Liver (tissue), 3 donors: ENCODE results near the gene LKAAEAR1.

Experiments
- GABPA ChIP-seq, 2 donors: IDR thresholded peaks in 1 of 2; conservative IDR thresholded peaks in 1 of 2; 2 replicates each; pipeline ENCODE4 v1.6.1; 2016; ENCODE audit warnings: antibody characterized with exemption in 2 of 2, mild to moderate bottlenecking in 1 of 2, moderate library complexity in 1 of 2
- JUND ChIP-seq, 2 donors: IDR thresholded peaks; 2 replicates each; pipeline ENCODE4 v1.6.1; 2016; ENCODE audit warnings: antibody characterized with exemption in 2 of 2
- SP1 ChIP-seq: IDR thresholded peaks from 2 replicates; pipeline ENCODE4 v1.6.1; 2018; ENCODE audit warnings: antibody characterized with exemption, mild to moderate bottlenecking
- TAF1 ChIP-seq: conservative IDR thresholded peaks from 2 replicates; pipeline ENCODE4 v1.6.1; 2016; ENCODE audit warnings: antibody characterized with exemption, mild to moderate bottlenecking
- TF ChIP-seq, protein P1 (sequence below): fragments of 150-350 bp; IDR thresholded peaks from 2 replicates; pipeline ENCODE4 v1.5.1; 2017; ENCODE audit warnings: improper control_type of control experiment, low read depth, low read length; ENCODE audit not compliant: missing input control
- TF ChIP-seq, protein P2 (sequence below): IDR thresholded peaks from 2 replicates; pipeline ENCODE4 v1.6.1; 2016; ENCODE audit warnings: antibody characterized with exemption
- TF ChIP-seq, protein P3 (sequence below): IDR thresholded peaks from 2 replicates; pipeline ENCODE4 v1.6.1; 2016; ENCODE audit warnings: antibody characterized with exemption, mild to moderate bottlenecking
- donor health status: healthy.
- donor health status: healthy.

DNA sequence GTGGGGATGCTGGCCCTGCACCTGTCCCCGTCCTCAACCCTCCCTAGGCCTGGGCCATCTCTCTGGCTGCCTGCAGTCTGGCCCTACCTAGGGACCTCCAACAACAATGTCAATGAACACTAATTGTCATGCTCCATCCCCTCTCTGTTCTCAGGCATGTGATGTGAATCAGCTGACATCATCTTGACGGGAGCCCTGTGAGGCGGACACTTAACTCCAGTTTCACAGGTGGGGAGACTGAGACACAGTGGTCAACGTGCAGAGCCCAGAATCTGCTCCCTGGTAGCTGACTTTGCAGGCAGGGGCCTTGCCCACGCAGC lies 22.0 kb downstream of the LKAAEAR1 start:
- TF ChIP-seq, protein P1, sequence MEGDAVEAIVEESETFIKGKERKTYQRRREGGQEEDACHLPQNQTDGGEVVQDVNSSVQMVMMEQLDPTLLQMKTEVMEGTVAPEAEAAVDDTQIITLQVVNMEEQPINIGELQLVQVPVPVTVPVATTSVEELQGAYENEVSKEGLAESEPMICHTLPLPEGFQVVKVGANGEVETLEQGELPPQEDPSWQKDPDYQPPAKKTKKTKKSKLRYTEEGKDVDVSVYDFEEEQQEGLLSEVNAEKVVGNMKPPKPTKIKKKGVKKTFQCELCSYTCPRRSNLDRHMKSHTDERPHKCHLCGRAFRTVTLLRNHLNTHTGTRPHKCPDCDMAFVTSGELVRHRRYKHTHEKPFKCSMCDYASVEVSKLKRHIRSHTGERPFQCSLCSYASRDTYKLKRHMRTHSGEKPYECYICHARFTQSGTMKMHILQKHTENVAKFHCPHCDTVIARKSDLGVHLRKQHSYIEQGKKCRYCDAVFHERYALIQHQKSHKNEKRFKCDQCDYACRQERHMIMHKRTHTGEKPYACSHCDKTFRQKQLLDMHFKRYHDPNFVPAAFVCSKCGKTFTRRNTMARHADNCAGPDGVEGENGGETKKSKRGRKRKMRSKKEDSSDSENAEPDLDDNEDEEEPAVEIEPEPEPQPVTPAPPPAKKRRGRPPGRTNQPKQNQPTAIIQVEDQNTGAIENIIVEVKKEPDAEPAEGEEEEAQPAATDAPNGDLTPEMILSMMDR, result no peak
- no peak for TF ChIP-seq GABPA (IDR thresholded peaks at IDR 0.05 in 1 of 2, conservative IDR thresholded peaks at IDR 0.05 in 1 of 2)
- TF ChIP-seq, protein P2, sequence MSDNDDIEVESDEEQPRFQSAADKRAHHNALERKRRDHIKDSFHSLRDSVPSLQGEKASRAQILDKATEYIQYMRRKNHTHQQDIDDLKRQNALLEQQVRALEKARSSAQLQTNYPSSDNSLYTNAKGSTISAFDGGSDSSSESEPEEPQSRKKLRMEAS, result no peak
- TF ChIP-seq SP1, result no peak
- TF ChIP-seq TAF1, result no peak
- TF ChIP-seq, protein P3, sequence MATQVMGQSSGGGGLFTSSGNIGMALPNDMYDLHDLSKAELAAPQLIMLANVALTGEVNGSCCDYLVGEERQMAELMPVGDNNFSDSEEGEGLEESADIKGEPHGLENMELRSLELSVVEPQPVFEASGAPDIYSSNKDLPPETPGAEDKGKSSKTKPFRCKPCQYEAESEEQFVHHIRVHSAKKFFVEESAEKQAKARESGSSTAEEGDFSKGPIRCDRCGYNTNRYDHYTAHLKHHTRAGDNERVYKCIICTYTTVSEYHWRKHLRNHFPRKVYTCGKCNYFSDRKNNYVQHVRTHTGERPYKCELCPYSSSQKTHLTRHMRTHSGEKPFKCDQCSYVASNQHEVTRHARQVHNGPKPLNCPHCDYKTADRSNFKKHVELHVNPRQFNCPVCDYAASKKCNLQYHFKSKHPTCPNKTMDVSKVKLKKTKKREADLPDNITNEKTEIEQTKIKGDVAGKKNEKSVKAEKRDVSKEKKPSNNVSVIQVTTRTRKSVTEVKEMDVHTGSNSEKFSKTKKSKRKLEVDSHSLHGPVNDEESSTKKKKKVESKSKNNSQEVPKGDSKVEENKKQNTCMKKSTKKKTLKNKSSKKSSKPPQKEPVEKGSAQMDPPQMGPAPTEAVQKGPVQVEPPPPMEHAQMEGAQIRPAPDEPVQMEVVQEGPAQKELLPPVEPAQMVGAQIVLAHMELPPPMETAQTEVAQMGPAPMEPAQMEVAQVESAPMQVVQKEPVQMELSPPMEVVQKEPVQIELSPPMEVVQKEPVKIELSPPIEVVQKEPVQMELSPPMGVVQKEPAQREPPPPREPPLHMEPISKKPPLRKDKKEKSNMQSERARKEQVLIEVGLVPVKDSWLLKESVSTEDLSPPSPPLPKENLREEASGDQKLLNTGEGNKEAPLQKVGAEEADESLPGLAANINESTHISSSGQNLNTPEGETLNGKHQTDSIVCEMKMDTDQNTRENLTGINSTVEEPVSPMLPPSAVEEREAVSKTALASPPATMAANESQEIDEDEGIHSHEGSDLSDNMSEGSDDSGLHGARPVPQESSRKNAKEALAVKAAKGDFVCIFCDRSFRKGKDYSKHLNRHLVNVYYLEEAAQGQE, result no peak
- TF ChIP-seq JUND (IDR thresholded peaks at IDR 0.05), result no peak
